H9 (cell line): ENCODE data around the gene LIMS2. TPM values are rescaled to one million over a fixed set of nuclear protein-coding genes. Genes with fewer than 3 reads are reported as not detected.

Experiments
- DNase-seq: peaks from one replicate; pipeline ENCODE4 v3.0.0-alpha.2; 2017
- H2AFZ ChIP-seq: one replicate; pipeline ENCODE4 v1.6.1; 2013; ENCODE audit warnings: mild to moderate bottlenecking, low read length, control low read depth, moderate library complexity
- H2AK5ac ChIP-seq: 2 replicates; pipeline ENCODE4 v1.6.1; 2013; ENCODE audit warnings: low read length, control low read depth, mixed read lengths; ENCODE audit not compliant: insufficient read length
- H2BK120ac ChIP-seq: one replicate; pipeline ENCODE4 v1.6.1; 2013; ENCODE audit warnings: low read depth, mild to moderate bottlenecking, low read length, control low read depth, inconsistent platforms; ENCODE audit not compliant: poor library complexity, severe bottlenecking
- H2BK12ac ChIP-seq: 2 replicates; pipeline ENCODE4 v1.6.1; 2013; ENCODE audit warnings: low read length, control low read depth, mixed read lengths, low read depth; ENCODE audit not compliant: insufficient read length
- H2BK15ac ChIP-seq: 2 replicates; pipeline ENCODE4 v1.6.1; 2013; ENCODE audit warnings: low read depth, low read length, control low read depth
- H2BK20ac ChIP-seq: one replicate; pipeline ENCODE4 v1.6.1; 2013; ENCODE audit warnings: low read depth, mild to moderate bottlenecking, low read length, control low read depth, inconsistent platforms; ENCODE audit not compliant: poor library complexity, severe bottlenecking
- H2BK5ac ChIP-seq: 2 replicates; pipeline ENCODE4 v1.6.1; 2013; ENCODE audit warnings: low read length, control low read depth, mixed read lengths; ENCODE audit not compliant: insufficient read length
- H3K14ac ChIP-seq: 2 replicates; pipeline ENCODE4 v1.6.1; 2013; ENCODE audit warnings: low read length, control low read depth; ENCODE audit not compliant: insufficient read depth
- H3K18ac ChIP-seq: 2 replicates; pipeline ENCODE4 v1.6.1; 2013; ENCODE audit warnings: low read depth, mild to moderate bottlenecking, mixed read lengths, low read length, control low read depth; ENCODE audit not compliant: insufficient read length
- H3K23ac ChIP-seq: 2 replicates; pipeline ENCODE4 v1.6.1; 2013; ENCODE audit warnings: low read length, control low read depth, mixed read lengths, low read depth; ENCODE audit not compliant: insufficient read length
- H3K23me2 ChIP-seq: 2 replicates; pipeline ENCODE4 v1.6.1; 2013; ENCODE audit warnings: low read depth, mild to moderate bottlenecking, mixed read lengths, low read length, control low read depth; ENCODE audit not compliant: insufficient read length, poor library complexity, severe bottlenecking
- H3K27ac ChIP-seq: 2 replicates; pipeline ENCODE4 v1.5.1; 2013; ENCODE audit warnings: low read length, control low read depth, mixed read lengths, low read depth; ENCODE audit not compliant: insufficient read length
- H3K27me3 ChIP-seq: 2 replicates; pipeline ENCODE4 v1.6.1; 2013; ENCODE audit warnings: low read length, control low read depth, inconsistent platforms; ENCODE audit not compliant: insufficient read depth
- H3K4ac ChIP-seq: 2 replicates; pipeline ENCODE4 v1.6.1; 2013; ENCODE audit warnings: low read depth, mild to moderate bottlenecking, control low read depth, inconsistent platforms, low read length, moderate library complexity
- H3K4me1 ChIP-seq: 2 replicates; pipeline ENCODE4 v1.6.1; 2013; ENCODE audit warnings: low read length, control low read depth, inconsistent platforms; ENCODE audit not compliant: insufficient read depth
- H3K4me2 ChIP-seq: 2 replicates; pipeline ENCODE4 v1.6.1; 2013; ENCODE audit warnings: low read length, control low read depth, mixed read lengths; ENCODE audit not compliant: insufficient read length, insufficient read depth
- H3K56ac ChIP-seq: 2 replicates; pipeline ENCODE4 v1.6.1; 2013; ENCODE audit warnings: low read depth, mild to moderate bottlenecking, mixed read lengths, low read length, control low read depth; ENCODE audit not compliant: insufficient read length
- H3K79me1 ChIP-seq: 2 replicates; pipeline ENCODE4 v1.6.1; 2013; ENCODE audit warnings: low read depth, mild to moderate bottlenecking, moderate library complexity, low read length, control low read depth, inconsistent platforms; ENCODE audit not compliant: insufficient read depth, poor library complexity, severe bottlenecking
- H3K79me2 ChIP-seq: 2 replicates; pipeline ENCODE4 v1.6.1; 2013; ENCODE audit warnings: low read length, control low read depth, inconsistent platforms; ENCODE audit not compliant: insufficient read depth
- H3K9ac ChIP-seq: 2 replicates; pipeline ENCODE4 v1.6.1; 2013; ENCODE audit warnings: low read length, control low read depth, mixed read lengths; ENCODE audit not compliant: insufficient read length; ENCODE audit errors: extremely low read depth
- H3K9me3 ChIP-seq: one replicate; pipeline ENCODE4 v1.6.1; 2013; ENCODE audit warnings: low read depth, low read length, inconsistent platforms; ENCODE audit not compliant: control insufficient read depth
- H3T11ph ChIP-seq: one replicate; pipeline ENCODE4 v1.6.1; 2013; ENCODE audit warnings: mild to moderate bottlenecking, low read length, control low read depth, inconsistent platforms
- H4K20me1 ChIP-seq: one replicate; pipeline ENCODE4 v1.6.1; 2013; ENCODE audit not compliant: control insufficient read depth, insufficient read length, insufficient read depth
- H4K5ac ChIP-seq: 2 replicates; pipeline ENCODE4 v1.6.1; 2013; ENCODE audit warnings: low read depth, mild to moderate bottlenecking, mixed read lengths, low read length, control low read depth; ENCODE audit not compliant: insufficient read length
- H4K8ac ChIP-seq: replicated peaks from 2 replicates; pipeline ENCODE4 v1.6.1; 2013; ENCODE audit warnings: low read length, control low read depth, mixed read lengths, low read depth; ENCODE audit not compliant: insufficient read length
- H4K91ac ChIP-seq: 2 replicates; pipeline ENCODE4 v1.6.1; 2013; ENCODE audit warnings: low read depth, mild to moderate bottlenecking, moderate library complexity, mixed read lengths, low read length, control low read depth; ENCODE audit not compliant: insufficient read length
- H3K27ac Mint-ChIP-seq, 3 experiments: 2 replicates in 2 of 3; 3 replicates in 1 of 3; pipeline ENCODE4 v1.8.0; 2020 to 2021; ENCODE audit warnings: mixed read lengths in 3 of 3, mild to moderate bottlenecking in 1 of 3, moderate library complexity in 1 of 3
- H3K27me3 Mint-ChIP-seq: 2 replicates; pipeline ENCODE4 v1.8.0; 2021; ENCODE audit warnings: low read depth, mild to moderate bottlenecking, moderate library complexity, mixed read lengths
- H3K36me3 Mint-ChIP-seq, 3 experiments: 2 replicates in 2 of 3; 3 replicates in 1 of 3; pipeline ENCODE4 v1.8.0; 2020 to 2021; ENCODE audit warnings: low read depth in 3 of 3, mixed read lengths in 3 of 3; ENCODE audit not compliant: insufficient read depth in 1 of 3
- H3K4me1 Mint-ChIP-seq, 2 experiments: 2 replicates each; pipeline ENCODE4 v1.8.0; 2020; ENCODE audit warnings: mixed read lengths in 2 of 2
- H3K4me3 Mint-ChIP-seq, 2 experiments: 2 replicates in 1 of 2; 3 replicates in 1 of 2; pipeline ENCODE4 v1.8.0; 2020 to 2021; ENCODE audit warnings: mild to moderate bottlenecking in 2 of 2, mixed read lengths in 2 of 2, moderate library complexity in 1 of 2
- H3K9me3 Mint-ChIP-seq, 2 experiments: 2 replicates in 1 of 2; 3 replicates in 1 of 2; pipeline ENCODE4 v1.8.0; 2020; ENCODE audit warnings: mild to moderate bottlenecking in 2 of 2, mixed read lengths in 2 of 2, moderate library complexity in 1 of 2
- WGBS: extraction: QIAGEN DNeasy Blood & Tissue Kit; methylation state at CpG from one replicate; pipeline ENCODE4 v1.1.7; 2013; ENCODE audit warnings: missing lambda C conversion rate, low lambda C conversion rate, mixed read lengths; ENCODE audit not compliant: insufficient read length; ENCODE audit errors: extremely low coverage; 5-methylcytosine and 5-hydroxymethylcytosine counted together
- total RNA-seq: library from RNA; stranded (reverse); gene quantifications from 2 replicates; pipeline ENCODE4 v1.2.1, GENCODE V29; 2021
- TF ChIP-seq, protein P1 (sequence below): fragments of 200-600 bp; sonication (generic); conservative IDR thresholded peaks from 3 replicates; pipeline ENCODE4 v1.8.0; 2021; ENCODE audit warnings: antibody characterized with exemption, mild to moderate bottlenecking

The LIMS2 gene
- total RNA-seq, 1 experiment from 2014 or later = 5.9 TPM

DNA sequence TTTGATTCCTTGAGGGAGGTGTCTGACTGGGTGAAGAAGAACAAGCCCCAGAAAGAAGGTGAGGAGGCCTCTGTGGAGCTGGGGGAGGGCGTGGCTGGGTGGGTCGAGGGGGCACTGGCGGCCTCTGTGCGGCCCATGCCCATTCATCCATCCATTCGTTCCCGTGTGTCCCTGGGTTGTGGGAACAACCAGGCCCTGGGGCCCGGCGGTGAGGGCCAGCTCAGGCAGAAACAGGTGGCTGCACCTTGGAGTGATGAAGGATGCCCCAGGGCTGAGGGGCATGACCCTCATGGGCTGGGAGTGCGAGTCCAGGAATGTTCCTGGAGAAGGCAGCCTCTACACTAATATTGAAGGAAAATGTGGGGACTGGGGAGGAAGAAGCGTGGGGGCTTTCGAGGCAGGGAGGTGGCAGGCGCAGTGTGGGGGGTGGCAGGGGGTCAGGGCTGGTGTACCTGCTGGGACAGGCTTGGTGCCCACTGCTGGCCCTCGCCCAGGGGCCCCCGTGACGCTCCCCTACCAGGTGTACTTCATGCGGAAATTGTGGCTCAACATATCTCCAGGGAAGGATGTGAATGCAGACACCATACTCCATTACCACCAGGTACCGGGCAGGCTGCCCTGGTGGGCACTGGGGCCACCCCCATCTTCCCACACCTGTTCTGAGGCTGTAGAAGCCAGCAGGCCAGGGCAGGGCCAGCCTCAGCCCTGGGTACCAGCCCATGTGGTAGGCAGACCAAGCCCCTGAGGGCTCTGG lies 40.5 kb downstream of the LIMS2 start:
- H3K56ac ChIP-seq = no peak overlapping the region
- H3K79me2 ChIP-seq = no peaks in the 10 kb centered on the region
- no peak overlapping the region for H3K14ac ChIP-seq
- H4K91ac ChIP-seq = no peak overlapping the region
- no peak overlapping the region for H2AFZ ChIP-seq
- no peak overlapping the region for H2BK15ac ChIP-seq
- H3K4me2 ChIP-seq = no peak overlapping the region
- H3K27ac ChIP-seq = no peak overlapping the region
- no peak overlapping the region for H3T11ph ChIP-seq
- no peaks in the 10 kb centered on the region for H3K23me2 ChIP-seq
- H2BK120ac ChIP-seq = no peak overlapping the region
- no peak overlapping the region for H3K18ac ChIP-seq
- DNase-seq = no peak
- H3K27me3 ChIP-seq = no peaks in the 10 kb centered on the region
- H3K9me3 Mint-ChIP-seq = no peaks in the 10 kb centered on the region
- no peak overlapping the region; a peak in 1 of 7 replicates for H3K27ac Mint-ChIP-seq
- no peaks in the 10 kb centered on the region for H3K27me3 Mint-ChIP-seq
- H4K8ac ChIP-seq = no peak overlapping the region
- no peak overlapping the region for H2AK5ac ChIP-seq
- H3K4me3 Mint-ChIP-seq = no peak overlapping the region; a peak in 1 of 5 replicates
- H4K20me1 ChIP-seq = no peaks in the 10 kb centered on the region
- no peaks in the 10 kb centered on the region; the same call in 1 of the 2 replicates for H3K4me1 ChIP-seq
- no peak overlapping the region for H3K23ac ChIP-seq
- WGBS = no CpG with 5 or more reads among the region's 17 CpGs
- no peaks in the 10 kb centered on the region for H3K9me3 ChIP-seq
- H4K5ac ChIP-seq = no peak overlapping the region
- H3K4me1 Mint-ChIP-seq = peaks cover 8% of the 10 kb centered on the region in 2 experiments
- TF ChIP-seq, protein P1, sequence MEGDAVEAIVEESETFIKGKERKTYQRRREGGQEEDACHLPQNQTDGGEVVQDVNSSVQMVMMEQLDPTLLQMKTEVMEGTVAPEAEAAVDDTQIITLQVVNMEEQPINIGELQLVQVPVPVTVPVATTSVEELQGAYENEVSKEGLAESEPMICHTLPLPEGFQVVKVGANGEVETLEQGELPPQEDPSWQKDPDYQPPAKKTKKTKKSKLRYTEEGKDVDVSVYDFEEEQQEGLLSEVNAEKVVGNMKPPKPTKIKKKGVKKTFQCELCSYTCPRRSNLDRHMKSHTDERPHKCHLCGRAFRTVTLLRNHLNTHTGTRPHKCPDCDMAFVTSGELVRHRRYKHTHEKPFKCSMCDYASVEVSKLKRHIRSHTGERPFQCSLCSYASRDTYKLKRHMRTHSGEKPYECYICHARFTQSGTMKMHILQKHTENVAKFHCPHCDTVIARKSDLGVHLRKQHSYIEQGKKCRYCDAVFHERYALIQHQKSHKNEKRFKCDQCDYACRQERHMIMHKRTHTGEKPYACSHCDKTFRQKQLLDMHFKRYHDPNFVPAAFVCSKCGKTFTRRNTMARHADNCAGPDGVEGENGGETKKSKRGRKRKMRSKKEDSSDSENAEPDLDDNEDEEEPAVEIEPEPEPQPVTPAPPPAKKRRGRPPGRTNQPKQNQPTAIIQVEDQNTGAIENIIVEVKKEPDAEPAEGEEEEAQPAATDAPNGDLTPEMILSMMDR = no peak
- no peak overlapping the region for H2BK5ac ChIP-seq
- no peaks in the 10 kb centered on the region for H3K36me3 Mint-ChIP-seq
- no peak overlapping the region for H3K9ac ChIP-seq
- no peaks in the 10 kb centered on the region for H3K79me1 ChIP-seq
- no peak overlapping the region for H2BK12ac ChIP-seq
- H2BK20ac ChIP-seq = no peak overlapping the region
- H3K4ac ChIP-seq = no peak overlapping the region
